IPS-NIHi11 (cell line): ENCODE data around the gene HSFX3.
"Not testable (repeated sequence)": the region's sequence is repeated elsewhere in the genome, so short reads cannot be mapped to it uniquely, and the experiment has no call there.

Experiments
- DNase-seq: peaks from one replicate; pipeline ENCODE4 v3.0.0; 2012; ENCODE audit warnings: mixed read lengths, low spot score

Gene HSFX3

DNA sequence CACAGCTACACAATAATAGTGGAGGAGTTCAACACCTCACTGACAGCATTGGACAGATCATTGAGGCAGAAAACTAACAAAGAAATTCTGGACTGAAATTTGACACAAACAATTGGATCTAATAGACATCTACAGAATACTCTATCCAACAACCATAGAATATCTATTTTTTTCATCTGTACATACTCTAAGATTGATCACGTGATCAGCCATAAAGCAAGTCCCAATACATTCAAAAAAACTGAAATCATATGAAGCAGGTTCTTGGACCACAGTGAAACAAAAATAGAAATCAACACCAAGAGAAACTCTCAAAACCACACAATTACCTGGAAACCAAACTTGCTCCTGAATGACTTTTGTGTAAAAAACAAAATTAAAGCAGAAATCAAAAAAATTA is 32.4 kb downstream of the HSFX3 start:
- no peak for DNase-seq

DNA sequence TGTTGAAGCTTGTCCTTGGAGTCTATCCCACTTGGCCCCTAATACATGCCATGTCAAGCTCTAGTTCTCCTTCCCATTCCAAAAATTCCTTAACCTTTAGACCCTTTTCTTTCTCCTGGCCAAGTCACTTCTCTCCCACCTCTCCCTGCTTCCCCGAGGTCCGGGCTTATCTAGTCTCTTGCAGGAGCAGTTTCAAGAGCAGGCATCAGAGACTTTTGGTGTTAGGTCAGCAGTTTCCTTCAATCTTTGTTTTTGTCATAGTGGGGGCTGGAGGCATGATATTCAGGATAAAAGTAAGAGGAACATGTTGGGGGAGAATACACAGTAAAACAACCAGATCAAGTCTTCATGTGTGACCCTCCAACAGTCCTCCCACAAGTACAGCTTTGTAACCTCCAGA is 33.1 kb downstream of the HSFX3 start:
- DNase-seq: no peak

DNA sequence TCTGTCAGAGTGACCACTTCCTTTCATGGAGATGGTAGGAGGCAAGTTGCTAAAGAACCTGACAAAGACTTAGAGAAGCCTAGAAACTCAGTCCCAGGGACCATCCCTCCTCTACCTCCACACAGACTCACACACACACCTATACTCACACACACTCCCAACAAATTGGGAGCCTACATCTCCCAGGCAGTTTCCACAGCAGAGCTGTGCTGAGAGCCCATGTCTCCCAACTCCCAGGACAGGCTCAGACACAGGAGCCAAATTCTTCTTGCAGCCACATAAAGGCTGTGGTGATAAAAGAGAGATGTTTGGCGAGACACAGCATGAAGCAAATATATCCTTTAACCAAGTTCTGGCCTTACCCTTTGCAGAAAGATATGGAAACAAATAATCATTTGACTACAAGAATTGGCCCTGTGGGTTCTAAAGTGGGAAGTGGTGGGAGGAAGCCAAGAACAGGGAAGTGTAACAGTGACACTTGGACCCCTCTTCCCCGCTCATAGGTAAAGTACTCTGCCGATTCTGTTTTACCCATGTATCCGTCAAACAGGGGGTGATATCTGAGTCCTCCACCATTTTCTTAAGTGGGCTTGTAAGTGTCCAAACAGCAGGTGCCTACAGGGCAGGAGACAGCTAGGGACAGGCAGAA is 33.6 kb downstream of the HSFX3 start:
- DNase-seq: no peak

GRCh38 chrX:149513825-149514428 is 35.8 kb downstream of the HSFX3 start:
- no peak for DNase-seq

- peak; percentile 41 for DNase-seq
Measured at GRCh38 chrX:149512225-149512885, 37.4 kb downstream of the HSFX3 start.

DNA sequence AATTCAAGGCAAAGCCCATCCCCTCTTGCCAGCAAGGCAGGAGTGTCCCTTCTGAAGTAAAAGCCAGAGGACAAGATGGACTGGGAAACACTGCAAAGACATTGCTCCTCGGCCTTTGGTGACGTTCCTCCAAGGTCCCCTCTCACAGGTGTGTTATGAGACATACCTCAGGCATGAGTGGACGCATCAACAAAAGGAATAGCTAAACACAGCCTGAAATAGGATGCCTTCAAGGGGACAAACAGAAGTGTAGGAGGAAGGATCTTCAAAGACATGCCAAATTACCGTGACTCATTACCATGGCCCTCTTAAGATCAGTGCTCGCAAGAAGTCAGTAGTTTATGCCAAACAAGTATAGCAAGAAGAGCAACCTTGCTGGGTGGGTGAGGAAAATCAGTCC is 38.6 kb downstream of the HSFX3 start:
- no peak for DNase-seq

DNA sequence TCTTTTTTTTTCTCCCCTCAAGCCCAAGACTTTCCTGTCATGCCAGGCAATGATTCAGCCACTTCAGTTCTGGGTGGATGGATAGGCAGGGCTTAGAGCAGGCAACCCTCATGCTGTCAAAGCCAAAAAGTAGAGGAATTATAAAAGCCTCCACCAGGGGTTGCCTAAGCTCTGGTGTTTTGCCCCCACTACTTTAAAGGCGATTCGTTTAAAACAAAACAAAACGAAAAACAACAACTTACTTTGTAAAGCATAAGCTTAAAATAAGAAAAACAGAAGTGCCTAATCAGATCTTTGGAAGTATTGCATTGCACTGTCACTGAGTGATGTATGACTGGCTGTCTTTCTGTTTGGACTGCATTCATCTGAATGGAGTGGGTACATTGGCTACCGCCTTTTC is 39.3 kb downstream of the HSFX3 start:
- DNase-seq: no peak

DNA sequence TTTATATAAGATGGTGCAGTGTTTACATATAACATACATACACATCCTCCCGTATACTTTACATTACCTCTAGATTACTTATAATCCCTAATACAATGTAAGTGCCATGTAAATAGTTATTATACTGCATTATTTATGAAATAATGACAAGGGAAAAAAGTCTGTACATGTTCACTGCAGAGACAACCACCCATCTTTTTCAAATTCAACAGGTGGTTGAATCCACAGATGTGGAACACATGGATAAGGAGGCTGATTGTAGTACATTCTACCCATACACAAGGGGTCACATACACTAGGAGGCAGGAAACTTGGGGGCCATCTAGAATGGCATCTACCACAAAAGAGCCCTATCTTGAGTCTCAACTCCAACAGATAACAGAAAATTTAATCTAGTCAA is 41.3 kb downstream of the HSFX3 start:
- no peak for DNase-seq

- no peak for DNase-seq
Measured at GRCh38 chrX:149506349-149506748, 43.4 kb downstream of the HSFX3 start.

GRCh38 chrX:149505671-149506070 is 44.1 kb downstream of the HSFX3 start:
- DNase-seq: no peak

- peak; percentile 87 for DNase-seq
Measured at GRCh38 chrX:149504915-149505651, 44.6 kb downstream of the HSFX3 start, which contains the start of gene IDS. IDS (minus strand) TSS chrX:149505306; CDS start chrX:149505137, 169 bp downstream.

- DNase-seq: peak; percentile 22
Measured at GRCh38 chrX:149504226-149504914, 45.4 kb downstream of the HSFX3 start.

- DNase-seq: not testable (repeated sequence)
Measured at GRCh38 chrX:149503446-149503845, 46.3 kb downstream of the HSFX3 start.

- DNase-seq: not testable (repeated sequence)
Measured at GRCh38 chrX:149502923-149503322, 46.8 kb downstream of the HSFX3 start.

DNA sequence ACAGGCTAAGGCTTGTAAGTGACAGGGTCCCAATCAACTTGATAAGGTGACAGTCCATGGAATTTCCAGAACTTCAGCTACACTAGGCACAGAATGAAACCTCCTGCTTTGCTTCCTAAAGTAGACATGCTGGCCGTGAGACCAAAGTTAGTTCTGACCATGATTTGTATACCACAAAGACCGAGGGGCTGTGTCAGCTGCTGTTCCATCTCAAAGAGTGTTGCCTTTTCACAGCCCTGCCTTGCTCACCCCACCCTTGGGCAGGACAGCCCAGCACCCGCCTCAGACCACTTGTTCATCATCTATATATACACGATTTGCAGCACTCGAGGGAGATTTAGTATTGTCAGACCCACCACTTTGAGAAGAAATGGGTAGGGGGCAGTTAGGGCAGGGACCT is 50.0 kb downstream of the HSFX3 start:
- DNase-seq: no peak

GRCh38 chrX:149498767-149499166 is 51.0 kb downstream of the HSFX3 start:
- DNase-seq: no peak
